ENCODE results near the gene ADNP2.

ADNP2 gene

GRCh38 chr18:80173060-80173459 lies 64.0 kb downstream of the ADNP2 start:
- DNase-seq = no peak

- DNase-seq = no peak
These were observed 66.6 kb downstream of the ADNP2 start for GRCh38 chr18:80175451-80176204.

- DNase-seq = no peak
These were observed 67.4 kb downstream of the ADNP2 start for GRCh38 chr18:80176334-80177073.

- DNase-seq = no peak
These were observed 68.1 kb downstream of the ADNP2 start for GRCh38 chr18:80177128-80177527.

GRCh38 chr18:80178935-80179818 lies 70.1 kb downstream of the ADNP2 start:
- no peak for DNase-seq

- DNase-seq = no peak
These were observed 70.9 kb downstream of the ADNP2 start for GRCh38 chr18:80179857-80180558.

GRCh38 chr18:80180778-80181564 lies 71.9 kb downstream of the ADNP2 start:
- DNase-seq = no peak

GRCh38 chr18:80181642-80182461 lies 72.8 kb downstream of the ADNP2 start:
- no peak for DNase-seq

GRCh38 chr18:80182855-80183254 lies 73.8 kb downstream of the ADNP2 start:
- DNase-seq = no peak

GRCh38 chr18:80183273-80184050 lies 74.4 kb downstream of the ADNP2 start:
- DNase-seq = no peak

- no peak for DNase-seq
These were observed 75.2 kb downstream of the ADNP2 start for GRCh38 chr18:80184243-80184772.

GRCh38 chr18:80185545-80185944 lies 76.5 kb downstream of the ADNP2 start:
- no peak for DNase-seq

GRCh38 chr18:80187956-80188642 lies 79.0 kb downstream of the ADNP2 start:
- no peak for DNase-seq

- DNase-seq = no peak
These were observed 79.8 kb downstream of the ADNP2 start for GRCh38 chr18:80188643-80189530.

- no peak for DNase-seq
These were observed 80.4 kb downstream of the ADNP2 start for GRCh38 chr18:80189531-80189865.
